ENCODE results near the gene EGFL6. TPM values are rescaled to one million over a fixed set of nuclear protein-coding genes. Genes with fewer than 3 reads are reported as not detected.

EGFL6 gene
- total and polyA plus RNA-seq, 2 experiments from 2014 or later = 0.12 TPM; not detected in 1

DNA sequence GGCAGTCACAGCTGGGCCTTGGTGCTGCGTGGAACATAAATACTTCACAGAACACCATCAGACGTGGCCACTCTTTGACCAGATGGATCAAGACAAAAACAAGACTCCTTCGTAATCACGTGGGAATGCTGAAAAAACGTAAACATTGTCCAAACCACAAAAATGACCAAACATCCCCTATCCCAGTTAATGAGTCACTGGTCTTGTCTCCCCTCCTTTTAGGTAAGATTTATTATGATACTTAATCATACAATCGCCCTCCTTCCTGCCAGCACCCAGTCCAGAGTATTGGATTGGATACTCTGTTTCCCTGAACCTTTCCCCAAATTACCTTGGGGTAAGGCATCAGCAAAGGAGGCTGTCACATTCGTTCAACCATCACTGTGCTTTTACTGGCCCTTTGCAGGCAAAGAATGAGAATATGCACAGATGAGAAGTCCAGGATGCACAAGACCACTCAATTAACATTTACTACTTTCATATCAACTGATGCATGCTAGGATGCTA is 82.9 kb downstream of the EGFL6 start:
- H3K4me1 ChIP-seq (ENCODE audit: low read depth) = no peaks in the 10 kb centered on the region
- no peaks in the 10 kb centered on the region for H3K36me3 ChIP-seq
- H3K9me3 ChIP-seq (ENCODE audit: low read depth) = no peaks in the 10 kb centered on the region
- H3K27me3 ChIP-seq = no peaks in the 10 kb centered on the region
- peak overlapping the region; percentile 17 for H3K27ac ChIP-seq
- DNase-seq (ENCODE audit: low read depth in 1 of 2, low spot score in 1 of 2) = peak in 1 of 2 donors; percentile 86
- peak overlapping the region; percentile 26 for H3K4me3 ChIP-seq
- TF ChIP-seq CTCF (IDR thresholded peaks at IDR 0.05; ENCODE audit: low read depth, low read length) = no peak

- no peaks in the 10 kb centered on the region for H3K27me3 ChIP-seq
- H3K4me3 ChIP-seq = peak within 1 kb of the TSS; percentile 47
- H3K4me1 ChIP-seq (ENCODE audit: low read depth) = no peaks in the 10 kb centered on the region
- peak; percentile 97 to 98 for DNase-seq (ENCODE audit: low read depth in 1 of 2, low spot score in 1 of 2)
- no peak for TF ChIP-seq CTCF (IDR thresholded peaks at IDR 0.05; ENCODE audit: low read depth, low read length)
- H3K36me3 ChIP-seq = no peaks in the 10 kb centered on the region
- no peaks in the 10 kb centered on the region for H3K9me3 ChIP-seq (ENCODE audit: low read depth)
- peak within 1 kb of the TSS; percentile 85 for H3K27ac ChIP-seq
Observed at GRCh38 chrX:13652850-13653693, 83.7 kb downstream of the EGFL6 start, which contains the start of gene TCEANC. TSS of gene TCEANC (plus strand) at chrX:13653141. CDS start at chrX:13662509, 9,368 bp downstream.

- peak overlapping the region; percentile 47 for H3K4me3 ChIP-seq
- H3K27me3 ChIP-seq = no peaks in the 10 kb centered on the region
- no peak for DNase-seq (ENCODE audit: low read depth in 1 of 2, low spot score in 1 of 2)
- no peaks in the 10 kb centered on the region for H3K4me1 ChIP-seq (ENCODE audit: low read depth)
- peak overlapping the region; percentile 85 for H3K27ac ChIP-seq
- H3K36me3 ChIP-seq = no peaks in the 10 kb centered on the region
- no peak for TF ChIP-seq CTCF (IDR thresholded peaks at IDR 0.05; ENCODE audit: low read depth, low read length)
- H3K9me3 ChIP-seq (ENCODE audit: low read depth) = no peaks in the 10 kb centered on the region
Observed at GRCh38 chrX:13654116-13654515, 84.7 kb downstream of the EGFL6 start.

DNA sequence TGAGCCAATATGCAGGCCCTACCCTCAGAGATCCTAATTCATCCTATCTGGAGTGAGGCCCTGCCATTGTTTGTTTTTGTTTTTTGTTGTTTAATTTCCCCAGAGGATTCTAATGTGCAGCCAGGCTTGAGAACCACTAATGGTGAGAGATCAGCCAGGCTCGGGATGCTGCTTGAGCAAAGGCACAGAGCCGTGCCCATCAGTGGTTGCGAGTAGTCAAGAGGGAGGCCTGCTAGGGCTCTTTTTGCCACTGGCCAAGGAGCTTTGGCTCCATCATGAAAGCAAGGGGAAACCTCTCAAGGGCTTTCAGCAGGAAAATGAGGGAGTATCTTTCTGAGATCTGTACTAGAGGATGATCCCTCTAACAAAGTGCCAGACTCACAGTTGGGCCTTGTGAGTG is 86.3 kb downstream of the EGFL6 start:
- no peak for DNase-seq (ENCODE audit: low read depth in 1 of 2, low spot score in 1 of 2)
- H3K36me3 ChIP-seq = no peaks in the 10 kb centered on the region
- no peaks in the 10 kb centered on the region for H3K9me3 ChIP-seq (ENCODE audit: low read depth)
- H3K27ac ChIP-seq = no peak overlapping the region
- no peak for TF ChIP-seq CTCF (IDR thresholded peaks at IDR 0.05; ENCODE audit: low read depth, low read length)
- H3K4me3 ChIP-seq = no peak overlapping the region
- H3K4me1 ChIP-seq (ENCODE audit: low read depth) = no peaks in the 10 kb centered on the region
- no peaks in the 10 kb centered on the region for H3K27me3 ChIP-seq

DNA sequence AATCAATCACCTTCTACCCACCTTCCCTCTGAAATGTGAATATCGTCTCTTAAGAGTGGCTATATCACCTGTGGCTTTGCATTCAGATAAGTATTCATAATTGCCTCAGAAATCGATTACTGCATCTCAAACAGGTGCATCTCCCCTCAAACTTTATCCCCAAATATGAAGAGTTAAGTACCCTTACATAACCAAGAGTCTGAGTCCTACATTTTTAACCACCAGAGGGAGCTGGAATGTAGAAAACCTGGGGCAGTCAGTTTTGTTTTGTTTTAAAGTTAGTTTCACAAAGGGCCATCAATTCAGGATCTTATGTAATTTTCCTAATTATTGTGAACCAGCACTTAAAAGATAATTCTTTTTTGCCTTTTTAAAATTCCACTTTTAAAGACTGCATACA is 89.2 kb downstream of the EGFL6 start:
- H3K27ac ChIP-seq = no peak overlapping the region
- H3K4me3 ChIP-seq = no peak overlapping the region
- no peaks in the 10 kb centered on the region for H3K9me3 ChIP-seq (ENCODE audit: low read depth)
- H3K4me1 ChIP-seq (ENCODE audit: low read depth) = peaks cover 3% of the 10 kb centered on the region
- TF ChIP-seq CTCF (IDR thresholded peaks at IDR 0.05; ENCODE audit: low read depth, low read length) = peak; percentile 45
- H3K27me3 ChIP-seq = no peaks in the 10 kb centered on the region
- H3K36me3 ChIP-seq = no peaks in the 10 kb centered on the region
- peak; percentile 68 to 69 for DNase-seq (ENCODE audit: low read depth in 1 of 2, low spot score in 1 of 2)
